ENCODE measurements around the gene SNRK.

DNA sequence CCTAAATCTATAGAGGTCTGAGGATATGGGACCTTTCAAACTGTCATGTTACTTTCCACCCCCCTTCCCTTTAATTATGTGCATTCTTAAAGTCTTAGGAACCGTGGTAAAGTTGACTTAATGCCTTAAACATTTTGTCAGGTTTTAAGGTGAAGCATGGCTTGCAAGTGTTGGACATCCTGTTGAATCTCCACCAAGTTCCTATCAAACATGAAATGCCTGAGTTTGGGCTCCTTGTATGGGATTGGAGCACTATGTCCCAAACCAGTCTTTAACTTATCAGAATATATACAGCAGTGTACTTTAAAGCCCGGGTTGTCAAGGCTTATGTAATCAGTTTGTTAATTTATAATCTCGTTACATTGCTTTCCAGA lies 1.1 kb downstream of the SNRK start:
- TF ChIP-seq EZH2 (IDR thresholded peaks at IDR 0.05; ENCODE audit: borderline replicate concordance) (no peak), EZH2phosphoT487 (IDR thresholded peaks at IDR 0.05; ENCODE audit: low read depth, severe bottlenecking, unreplicated experiment) (no peak)
- TF ChIP-seq, protein P1, sequence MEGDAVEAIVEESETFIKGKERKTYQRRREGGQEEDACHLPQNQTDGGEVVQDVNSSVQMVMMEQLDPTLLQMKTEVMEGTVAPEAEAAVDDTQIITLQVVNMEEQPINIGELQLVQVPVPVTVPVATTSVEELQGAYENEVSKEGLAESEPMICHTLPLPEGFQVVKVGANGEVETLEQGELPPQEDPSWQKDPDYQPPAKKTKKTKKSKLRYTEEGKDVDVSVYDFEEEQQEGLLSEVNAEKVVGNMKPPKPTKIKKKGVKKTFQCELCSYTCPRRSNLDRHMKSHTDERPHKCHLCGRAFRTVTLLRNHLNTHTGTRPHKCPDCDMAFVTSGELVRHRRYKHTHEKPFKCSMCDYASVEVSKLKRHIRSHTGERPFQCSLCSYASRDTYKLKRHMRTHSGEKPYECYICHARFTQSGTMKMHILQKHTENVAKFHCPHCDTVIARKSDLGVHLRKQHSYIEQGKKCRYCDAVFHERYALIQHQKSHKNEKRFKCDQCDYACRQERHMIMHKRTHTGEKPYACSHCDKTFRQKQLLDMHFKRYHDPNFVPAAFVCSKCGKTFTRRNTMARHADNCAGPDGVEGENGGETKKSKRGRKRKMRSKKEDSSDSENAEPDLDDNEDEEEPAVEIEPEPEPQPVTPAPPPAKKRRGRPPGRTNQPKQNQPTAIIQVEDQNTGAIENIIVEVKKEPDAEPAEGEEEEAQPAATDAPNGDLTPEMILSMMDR (IDR thresholded peaks at IDR 0.05; ENCODE audit: poor library complexity) = no peak
